Lung (tissue), 13 donors: ENCODE measurements around the gene COX11. TPM values are rescaled to one million over a fixed set of nuclear protein-coding genes. Genes with fewer than 3 reads are reported as not detected.

ENCODE experiments used
- ATAC-seq: fragments of 200-7000 bp; cut with Tn5 transposase; one replicate; pipeline ENCODE4 v1.9.1; 2020; ENCODE audit warnings: moderate number of reproducible peaks; ENCODE audit not compliant: insufficient read depth, low FRiP score
- DNase-seq, 3 donors: peaks; one replicate each; pipeline ENCODE4 v3.0.0-alpha.2; 2013 to 2017
- H3K27ac ChIP-seq, 2 donors: one replicate each; pipeline ENCODE4 v1.5.1; 2013; ENCODE audit warnings: mild to moderate bottlenecking in 2 of 2, moderate library complexity in 2 of 2, control low read depth in 1 of 2, inconsistent platforms in 1 of 2, low read depth in 1 of 2, low read length in 1 of 2
- H3K27me3 ChIP-seq, 3 donors: one replicate each; pipeline ENCODE4 v1.5.1; 2013; ENCODE audit warnings: low read length in 2 of 3; ENCODE audit not compliant: control insufficient read depth in 3 of 3, insufficient read depth in 3 of 3
- H3K36me3 ChIP-seq, 4 donors: one replicate each; pipeline ENCODE4 v1.5.1; 2013; ENCODE audit warnings: low read length in 4 of 4, mild to moderate bottlenecking in 1 of 4, moderate library complexity in 1 of 4; ENCODE audit not compliant: control insufficient read depth in 4 of 4, insufficient read depth in 4 of 4
- H3K4me1 ChIP-seq, 5 donors: one replicate each; pipeline ENCODE4 v1.5.1; 2013; ENCODE audit warnings: low read length in 5 of 5, mild to moderate bottlenecking in 2 of 5, moderate library complexity in 1 of 5; ENCODE audit not compliant: control insufficient read depth in 5 of 5, insufficient read depth in 5 of 5
- H3K4me3 ChIP-seq: one replicate; pipeline ENCODE4 v1.5.1; 2013; ENCODE audit warnings: mild to moderate bottlenecking, control low read depth, moderate library complexity
- H3K9ac ChIP-seq, 2 donors: one replicate each; pipeline ENCODE4 v1.5.1; 2013; ENCODE audit warnings: low read length in 2 of 2, control low read depth in 1 of 2; ENCODE audit not compliant: insufficient read depth in 1 of 2
- H3K9me3 ChIP-seq, 4 donors: one replicate each; pipeline ENCODE4 v1.5.1; 2013; ENCODE audit warnings: low read length in 3 of 4, mild to moderate bottlenecking in 1 of 4, moderate library complexity in 1 of 4; ENCODE audit not compliant: control insufficient read depth in 4 of 4, insufficient read depth in 3 of 4
- CTCF ChIP-seq: IDR thresholded peaks from 2 replicates; pipeline ENCODE4 v1.5.1; 2012; ENCODE audit warnings: mild to moderate bottlenecking; ENCODE audit errors: control extremely low read depth, extremely low read depth
- WGBS, 2 donors: extraction: QIAGEN DNeasy Blood & Tissue Kit; methylation state at CpG; one replicate each; pipeline ENCODE4 v1.1.7; 2013; 5-methylcytosine and 5-hydroxymethylcytosine counted together
- polyA plus RNA-seq, 2 donors: library from polyadenylated mRNA; stranded (reverse); fragments of 200-250 nt; gene quantifications; one replicate each; pipeline ENCODE4 v1.2.1, GENCODE V29; 2013
- small RNA-seq: library from RNA; depleted of rRNA; stranded (forward); fragments of <200 nt; gene quantifications from one replicate; pipeline ENCODE3, GENCODE V24; 2014; ENCODE audit warnings: low replicate concordance
- total RNA-seq, 2 donors: library from RNA; depleted of rRNA in 1 of 2; stranded (reverse); fragments of >200 nt in 1 of 2; gene quantifications; one replicate each; pipeline ENCODE4 v1.2.1, GENCODE V29; 2014 to 2021
- donor health status: control.
- donor health status: control.
- donor health status: Bipolar disorder and iron deficiency.
- donor health status: healthy.
- donor health status: DM: yes; HTN: yes; CAD: no.

COX11 gene
- total and polyA plus RNA-seq, 4 donors, result 21.8 to 44.6 (median 34.4) TPM

- WGBS, 2 donors, result 85 to 87% methylated on average over 2 of the region's 2 CpGs
Observed at GRCh38 chr17:54916721-54917120, 51.7 kb downstream of the COX11 start.

More at GRCh38 chr17:54916721-54917120, 51.7 kb downstream of the COX11 start:
- Histone ChIP-seq H3K36me3 (peaks cover 0 to 8% (median 5%) of the 10 kb centered on the region in 4 donors), H3K9ac (no peak overlapping the region), H3K9me3 (peaks cover 0 to 6% (median under 1%) of the 10 kb centered on the region in 4 donors), H3K27ac (no peak overlapping the region), H3K4me1 (no peaks in the 10 kb centered on the region), H3K27me3 (no peaks in the 10 kb centered on the region), H3K4me3 (no peak overlapping the region)
- DNase-seq, result no peak
- no peak for TF ChIP-seq CTCF
- ATAC-seq, result no peak

Small RNA genes within 50 kb of the gene (small RNA-seq; reads per million reads assigned to genes)
- not detected for gene AC007485.1

Other genes with a start within 250 kb of the COX11 start
- gene TOM1L1, start 67.8 kb downstream of the COX11 start, total RNA-seq, result 10 to 100 TPM; 36.4 to 39.1 TPM
- gene TOM1L1, start 67.8 kb downstream of the COX11 start, polyA plus RNA-seq, result 10 to 100 TPM; 12.2 to 19.9 TPM
- gene STXBP4, start 111 bp upstream of the COX11 start, total RNA-seq, result 10 to 100 TPM; 13.9 to 44.1 TPM
- gene STXBP4, start 111 bp upstream of the COX11 start, polyA plus RNA-seq, result 1 to 10 TPM; 1.4 to 1.6 TPM